ENCODE data around the gene TGFB3. TPM values are rescaled to one million over a fixed set of nuclear protein-coding genes. Genes with fewer than 3 reads are reported as not detected.

TGFB3 gene
- total RNA-seq, 1 donor from 2014 or later = 55.7 TPM

GRCh38 chr14:75910048-75910447, 71.7 kb downstream of the TGFB3 start:
- no peak for DNase-seq
- peaks cover 2% of the 10 kb centered on the region for H3K27me3 Mint-ChIP-seq (ENCODE audit: unreplicated experiment)
- no peaks in the 10 kb centered on the region for H3K9me3 Mint-ChIP-seq (ENCODE audit: unreplicated experiment)
- H3K4me1 Mint-ChIP-seq (ENCODE audit: low read depth, unreplicated experiment) = peaks cover 24% of the 10 kb centered on the region
- H3K36me3 Mint-ChIP-seq (ENCODE audit: unreplicated experiment) = no peaks in the 10 kb centered on the region
- H3K4me3 Mint-ChIP-seq (ENCODE audit: unreplicated experiment) = no peak overlapping the region
- H3K27ac Mint-ChIP-seq (ENCODE audit: unreplicated experiment) = no peak overlapping the region
- no peak for TF ChIP-seq CTCF (IDR thresholded peaks at IDR 0.05; ENCODE audit: partially characterized antibody, unreplicated experiment)

GRCh38 chr14:75909630-75910029, 72.2 kb downstream of the TGFB3 start:
- no peak overlapping the region for H3K4me3 Mint-ChIP-seq (ENCODE audit: unreplicated experiment)
- no peak for TF ChIP-seq CTCF (IDR thresholded peaks at IDR 0.05; ENCODE audit: partially characterized antibody, unreplicated experiment)
- no peak for DNase-seq
- H3K27me3 Mint-ChIP-seq (ENCODE audit: unreplicated experiment) = peaks cover 2% of the 10 kb centered on the region
- H3K36me3 Mint-ChIP-seq (ENCODE audit: unreplicated experiment) = no peaks in the 10 kb centered on the region
- H3K4me1 Mint-ChIP-seq (ENCODE audit: low read depth, unreplicated experiment) = peaks cover 24% of the 10 kb centered on the region
- no peaks in the 10 kb centered on the region for H3K9me3 Mint-ChIP-seq (ENCODE audit: unreplicated experiment)
- no peak overlapping the region for H3K27ac Mint-ChIP-seq (ENCODE audit: unreplicated experiment)

Other genes with a start within 250 kb of the TGFB3 start
- 30.2 TPM for gene IFT43, start 3.8 kb upstream of the TGFB3 start, total RNA-seq (ENCODE audit: unreplicated experiment)
- gene GPATCH2L, start 169.9 kb upstream of the TGFB3 start, total RNA-seq (ENCODE audit: unreplicated experiment) = 115 TPM